H1 (cell line): Measurements from ENCODE around the gene ZBTB47. TPM values are rescaled to one million over a fixed set of nuclear protein-coding genes. Genes with fewer than 3 reads are reported as not detected.
A peak's percentile ranks its signal among the peaks of the same experiment; 100 is the strongest.

Source experiments
- CTCF ChIA-PET: fragments of 300-600 bp; sonication (Branson Sonifier 250); formaldehyde crosslinking; loops from one replicate; lab custom pipeline; 2021; ENCODE audit not compliant: partially characterized antibody; lab: Charles Lee
- POLR2A ChIA-PET: fragments of 300-600 bp; sonication (Branson Sonifier 250); formaldehyde crosslinking; loops from one replicate; lab custom pipeline; 2021; ENCODE audit warnings: inconsistent platforms; ENCODE audit not compliant: partially characterized antibody; lab: Charles Lee
- DNase-seq, 2 experiments: peaks; one replicate each; pipeline versions ENCODE4 v3.0.0 to v3.0.0-alpha.2; 2010 to 2022; ENCODE audit warnings: low spot score in 2 of 2, low read depth in 1 of 2, mixed read lengths in 1 of 2
- FAIRE-seq: peaks from 2 replicates; lab custom pipeline; 2011; peaks lifted over from hg19 to GRCh38; lab: Jason Lieb, UNC
- H2AFZ ChIP-seq: 2 replicates; pipeline ENCODE4 v1.8.1; 2012; ENCODE audit warnings: low read length, inconsistent platforms
- H2AK5ac ChIP-seq: 2 replicates; pipeline ENCODE4 v1.6.1; 2013; ENCODE audit warnings: low read depth, low read length
- H2BK120ac ChIP-seq: replicated peaks from 2 replicates; pipeline ENCODE3; 2013; ENCODE audit warnings: low read depth, low read length, inconsistent platforms
- H2BK12ac ChIP-seq: 2 replicates; pipeline ENCODE4 v1.6.1; 2013; ENCODE audit warnings: low read depth, low read length
- H2BK15ac ChIP-seq: 2 replicates; pipeline ENCODE4 v1.6.1; 2013; ENCODE audit warnings: low read length
- H2BK20ac ChIP-seq: 2 replicates; pipeline ENCODE4 v1.6.1; 2013; ENCODE audit warnings: low read length
- H2BK5ac ChIP-seq: 2 replicates; pipeline ENCODE4 v1.6.1; 2013; ENCODE audit warnings: low read depth, low read length
- H3K14ac ChIP-seq: 2 replicates; pipeline ENCODE4 v1.6.1; 2013; ENCODE audit warnings: inconsistent platforms; ENCODE audit not compliant: insufficient read length
- H3K18ac ChIP-seq: 2 replicates; pipeline ENCODE4 v1.6.1; 2013; ENCODE audit warnings: low read length; ENCODE audit errors: extremely low read depth
- H3K23ac ChIP-seq: 2 replicates; pipeline ENCODE4 v1.6.1; 2013; ENCODE audit warnings: inconsistent platforms; ENCODE audit not compliant: insufficient read length
- H3K23me2 ChIP-seq: 2 replicates; pipeline ENCODE4 v1.6.1; 2013; ENCODE audit warnings: low read depth, low read length
- H3K27ac ChIP-seq: 2 replicates; pipeline ENCODE4 v1.6.1; 2011; ENCODE audit warnings: low read depth, low read length, inconsistent platforms
- H3K27me3 ChIP-seq, 4 experiments: replicated peaks in 1 of 4; 1 replicate in 1 of 4; 2 replicates in 3 of 4; pipeline versions ENCODE4 v1.6.1 to v1.8.1; 2011 to 2013; ENCODE audit warnings: low read length in 3 of 4, mild to moderate bottlenecking in 3 of 4, inconsistent platforms in 2 of 4, mixed read lengths in 2 of 4, moderate library complexity in 1 of 4; ENCODE audit not compliant: control insufficient read depth in 3 of 4, insufficient read depth in 3 of 4; ENCODE audit errors: extremely low read depth in 1 of 4
- H3K36me3 ChIP-seq, 4 experiments: 2 replicates each; pipeline versions ENCODE4 v1.6.1 to v1.8.1; 2011 to 2013; ENCODE audit warnings: mild to moderate bottlenecking in 4 of 4, low read length in 3 of 4, moderate library complexity in 2 of 4, control low read depth in 1 of 4, inconsistent platforms in 1 of 4; ENCODE audit not compliant: insufficient read depth in 4 of 4, control insufficient read depth in 2 of 4
- H3K4ac ChIP-seq: replicated peaks from 2 replicates; pipeline ENCODE3; 2013; ENCODE audit warnings: low read length, low read depth, mixed read lengths, inconsistent platforms; ENCODE audit not compliant: insufficient read length
- H3K4me1 ChIP-seq, 4 experiments: replicated peaks in 1 of 4; 1 replicate in 1 of 4; 2 replicates in 3 of 4; pipeline versions ENCODE4 v1.6.1 to v1.8.1; 2011 to 2013; ENCODE audit warnings: low read length in 3 of 4, inconsistent platforms in 2 of 4, mixed read lengths in 1 of 4; ENCODE audit not compliant: insufficient read depth in 4 of 4, control insufficient read depth in 3 of 4
- H3K4me2 ChIP-seq, 2 experiments: 2 replicates each; pipeline versions ENCODE4 v1.6.1 to v1.8.1; 2011 to 2013; ENCODE audit warnings: low read depth in 2 of 2, low read length in 2 of 2, control low read depth in 1 of 2, inconsistent platforms in 1 of 2, mild to moderate bottlenecking in 1 of 2; ENCODE audit not compliant: insufficient read depth in 1 of 2
- H3K4me3 ChIP-seq, 4 experiments: fragments of 200-600, 300-600 bp in 1 of 4; sonication (generic), shearing (Covaris generic), sonication (Bioruptor Twin) in 1 of 4; 2 replicates each; pipeline versions ENCODE4 v1.5.1 to v1.8.1; 2011 to 2016; ENCODE audit warnings: low read length in 4 of 4, low read depth in 3 of 4, control low read depth in 2 of 4, inconsistent platforms in 2 of 4, mild to moderate bottlenecking in 2 of 4, mixed read lengths in 1 of 4, moderate library complexity in 1 of 4; ENCODE audit not compliant: insufficient read depth in 2 of 4; ENCODE audit errors: extremely low read depth in 1 of 4
- H3K56ac ChIP-seq: replicated peaks from 2 replicates; pipeline ENCODE3; 2013; ENCODE audit warnings: low read depth, mild to moderate bottlenecking, mixed read lengths, low read length, inconsistent platforms; ENCODE audit not compliant: insufficient read length
- H3K79me1 ChIP-seq: 2 replicates; pipeline ENCODE4 v1.6.1; 2013; ENCODE audit warnings: low read depth, low read length, control low read depth
- H3K79me2 ChIP-seq, 2 experiments: 2 replicates each; pipeline versions ENCODE4 v1.6.1 to v1.8.1; 2012 to 2013; ENCODE audit warnings: low read length in 2 of 2, mild to moderate bottlenecking in 2 of 2, inconsistent platforms in 1 of 2; ENCODE audit not compliant: insufficient read depth in 2 of 2, control insufficient read depth in 1 of 2
- H3K9ac ChIP-seq, 4 experiments: replicated peaks in 1 of 4; 1 replicate in 1 of 4; 2 replicates in 3 of 4; pipeline versions ENCODE4 v1.6.1 to v1.8.1; 2011 to 2013; ENCODE audit warnings: low read depth in 3 of 4, low read length in 3 of 4, control low read depth in 2 of 4, mild to moderate bottlenecking in 2 of 4, moderate library complexity in 2 of 4, inconsistent platforms in 1 of 4; ENCODE audit errors: extremely low read depth in 1 of 4
- H3K9me3 ChIP-seq, 2 experiments: 2 replicates each; pipeline versions ENCODE4 v1.6.1 to v1.8.1; 2012 to 2013; ENCODE audit warnings: mild to moderate bottlenecking in 2 of 2, moderate library complexity in 2 of 2, control low read depth in 1 of 2, inconsistent platforms in 1 of 2, low read depth in 1 of 2, low read length in 1 of 2, mixed read lengths in 1 of 2; ENCODE audit not compliant: insufficient read depth in 2 of 2
- H4K20me1 ChIP-seq, 2 experiments: replicated peaks in 1 of 2; 2 replicates each; pipeline versions ENCODE3 to v1.8.1; 2011 to 2013; ENCODE audit warnings: inconsistent platforms in 2 of 2, low read length in 2 of 2, mild to moderate bottlenecking in 1 of 2; ENCODE audit not compliant: insufficient read depth in 2 of 2, control insufficient read depth in 1 of 2
- H4K5ac ChIP-seq: 2 replicates; pipeline ENCODE4 v1.6.1; 2013; ENCODE audit warnings: low read length, low read depth, mixed read lengths, inconsistent platforms; ENCODE audit not compliant: insufficient read length
- H4K8ac ChIP-seq: 2 replicates; pipeline ENCODE4 v1.8.0; 2013; ENCODE audit warnings: mild to moderate bottlenecking, moderate library complexity, low read length, inconsistent platforms; ENCODE audit not compliant: insufficient read depth; ENCODE audit errors: extremely low read depth
- H4K91ac ChIP-seq: replicated peaks from 2 replicates; pipeline ENCODE3; 2013; ENCODE audit warnings: low read length, mixed read lengths, inconsistent platforms; ENCODE audit not compliant: insufficient read length
- NANOG ChIP-seq: IDR thresholded peaks from 2 replicates; pipeline ENCODE4 v1.6.1; 2011; ENCODE audit warnings: low read length, low read depth, mild to moderate bottlenecking, inconsistent platforms; ENCODE audit not compliant: insufficient read depth, poor library complexity, severe bottlenecking
- POU5F1 ChIP-seq: IDR thresholded peaks from 2 replicates; pipeline ENCODE4 v1.6.1; 2011; ENCODE audit warnings: low read depth, mild to moderate bottlenecking, low read length, moderate library complexity
- SIRT6 ChIP-seq: IDR thresholded peaks from one replicate; pipeline ENCODE4 v1.7.1; 2012; ENCODE audit warnings: low read length, inconsistent platforms
- SUZ12 ChIP-seq: fragments of 200-600 bp; sonication (generic); IDR thresholded peaks from 2 replicates; pipeline ENCODE4 v1.6.1; 2012; ENCODE audit warnings: mild to moderate bottlenecking, inconsistent platforms, low read length, moderate library complexity, mixed read lengths
- TBP ChIP-seq: IDR thresholded peaks from 2 replicates; pipeline ENCODE4 v1.6.1; 2011; ENCODE audit warnings: low read depth, low read length, improper control_type of control experiment
- TCF12 ChIP-seq: IDR thresholded peaks from 2 replicates; pipeline ENCODE4 v1.6.1; 2011; ENCODE audit warnings: low read depth, mild to moderate bottlenecking, low read length
- YY1 ChIP-seq: IDR thresholded peaks from 2 replicates; pipeline ENCODE4 v1.6.1; 2011; ENCODE audit warnings: low read depth, mild to moderate bottlenecking, low read length
- WGBS, 2 experiments: shearing (Covaris generic) in 1 of 2; methylation state at CpG; one replicate each; pipeline versions ENCODE4 v1.1.6 to v1.1.7; 2013 to 2015; ENCODE audit warnings: low lambda C conversion rate in 2 of 2, mixed read lengths in 2 of 2, inconsistent platforms in 1 of 2, low coverage in 1 of 2, missing lambda C conversion rate in 1 of 2; ENCODE audit not compliant: insufficient replicate concordance in 2 of 2, insufficient coverage in 1 of 2, insufficient read length in 1 of 2; ENCODE audit errors: extremely low coverage in 1 of 2, missing lambda C conversion rate in 1 of 2; 5-methylcytosine and 5-hydroxymethylcytosine counted together
- polyA plus RNA-seq, 7 experiments: library from polyadenylated mRNA; depleted of rRNA in 3 of 7; stranded (reverse) in 5 of 7; unstranded in 2 of 7; fragments of >200 nt in 5 of 7; fragments of 200-250 nt in 2 of 7; gene quantifications; 1 replicate in 5 of 7; 2 replicates in 1 of 7; 4 replicates in 1 of 7; pipeline versions ENCODE4 v1.2.1 to v1.2.3, GENCODE V29; 2011 to 2013; ENCODE audit warnings: missing spikeins in 2 of 7, mixed read lengths in 2 of 7
- total RNA-seq: library from RNA; stranded (reverse); fragmentation: NEBNext Ultra II Directional; extraction: Animal tissue kit (Norgen Biotek cat#: 25700); gene quantifications from 2 replicates; pipeline ENCODE4 v1.2.1, GENCODE V29; 2021
- TF ChIP-seq, protein P1 (sequence below): IDR thresholded peaks from 2 replicates; pipeline ENCODE4 v1.6.1; 2012; ENCODE audit warnings: inconsistent platforms

Gene ZBTB47
- total and polyA plus RNA-seq, 2 of the 8 experiments (the other 6 are each of a cell fraction or from before 2014, with no cell fraction given) = 2.8 to 4.1 TPM

DNA sequence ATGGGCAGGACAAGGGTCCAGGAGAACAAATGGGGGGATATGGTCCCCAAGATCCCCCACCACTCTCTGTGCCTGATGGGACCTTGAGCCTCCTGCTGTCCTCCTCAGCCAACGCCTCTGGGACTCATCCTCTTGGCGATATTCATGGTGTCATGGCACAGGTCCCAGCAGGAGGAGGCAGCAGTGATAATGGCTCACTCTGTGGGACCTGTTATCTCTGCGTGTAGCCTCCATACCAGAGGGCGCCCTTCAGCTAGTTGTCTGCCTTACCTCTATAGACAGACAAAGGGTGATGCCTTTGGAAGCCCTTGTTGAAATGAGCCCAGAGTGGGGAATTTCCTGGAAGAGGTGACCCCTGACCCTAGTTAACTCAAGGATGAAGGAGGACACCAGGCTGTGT lies 7.4 kb downstream of the ZBTB47 start:
- H2BK20ac ChIP-seq = no peak overlapping the region
- CTCF ChIA-PET = interaction anchor here (0.6 to 7.0 kb wide), 21 partner anchors 9 to 511 kb away, joined by 3 to 54 read pairs (median 5); partner anchors contain the start of genes HHATL and KLHL40
- no peak overlapping the region for H4K5ac ChIP-seq
- H3K23ac ChIP-seq = no peak overlapping the region
- H2AFZ ChIP-seq = no peak overlapping the region
- no peak overlapping the region for H3K14ac ChIP-seq
- H3K9ac ChIP-seq = no peak overlapping the region
- H3K79me1 ChIP-seq = no peaks in the 10 kb centered on the region
- H3K4ac ChIP-seq = no peak overlapping the region
- no peaks in the 10 kb centered on the region; a peak in 1 of 8 replicates for H3K36me3 ChIP-seq
- no peaks in the 10 kb centered on the region for H3K27me3 ChIP-seq
- FAIRE-seq (no peak), DNase-seq (peak in 1 of 2 experiments; percentile 47)
- no peak overlapping the region for H2BK15ac ChIP-seq
- H3K4me3 ChIP-seq = no peak overlapping the region
- no peak overlapping the region for H3K18ac ChIP-seq
- no peaks in the 10 kb centered on the region for H3K23me2 ChIP-seq
- H4K8ac ChIP-seq = no peak overlapping the region
- H2BK120ac ChIP-seq = no peak overlapping the region
- peaks cover 0 to 4% of the 10 kb centered on the region in 2 experiments for H4K20me1 ChIP-seq
- H3K79me2 ChIP-seq = no peaks in the 10 kb centered on the region
- no peak overlapping the region for H2AK5ac ChIP-seq
- no peaks in the 10 kb centered on the region for H3K9me3 ChIP-seq
- no peak overlapping the region for H4K91ac ChIP-seq
- POLR2A ChIA-PET = interaction anchor here (0.8 to 1.4 kb wide), 6 partner anchors 10 to 143 kb away, joined by 3 to 4 read pairs (median 4); partner anchors contain the start of gene KLHL40
- H3K4me1 ChIP-seq = no peaks in the 10 kb centered on the region
- H2BK12ac ChIP-seq = no peak overlapping the region
- no peak overlapping the region for H3K56ac ChIP-seq
- H2BK5ac ChIP-seq = no peak overlapping the region
- 74% methylated on average over 4 of the region's 4 CpGs; no CpG with 5 or more reads in 1 of the 2 experiments for WGBS, 2 experiments
- no peak overlapping the region for H3K27ac ChIP-seq
- no peak overlapping the region for H3K4me2 ChIP-seq
- no peak for TF ChIP-seq SIRT6
- TF ChIP-seq, protein P1, sequence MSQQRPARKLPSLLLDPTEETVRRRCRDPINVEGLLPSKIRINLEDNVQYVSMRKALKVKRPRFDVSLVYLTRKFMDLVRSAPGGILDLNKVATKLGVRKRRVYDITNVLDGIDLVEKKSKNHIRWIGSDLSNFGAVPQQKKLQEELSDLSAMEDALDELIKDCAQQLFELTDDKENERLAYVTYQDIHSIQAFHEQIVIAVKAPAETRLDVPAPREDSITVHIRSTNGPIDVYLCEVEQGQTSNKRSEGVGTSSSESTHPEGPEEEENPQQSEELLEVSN = no peak
- no peak for TF ChIP-seq SUZ12
- TF ChIP-seq TBP = no peak
- no peak for TF ChIP-seq NANOG
- TF ChIP-seq POU5F1 = no peak
- no peak for TF ChIP-seq TCF12
- no peak for TF ChIP-seq YY1
